Lower leg skin (tissue), 3 donors: ENCODE measurements around the gene STEAP1B.

ENCODE experiments used
- POLR2A ChIP-seq, 2 donors: fragments of 450-650 bp; IDR thresholded peaks; one replicate each; pipeline ENCODE4 v1.6.1; 2016 to 2017; ENCODE audit warnings: antibody characterized with exemption in 2 of 2, mild to moderate bottlenecking in 1 of 2, moderate library complexity in 1 of 2
- TF ChIP-seq, protein P1 (sequence below), 3 donors: fragments of 450-650 bp; IDR thresholded peaks; one replicate each; pipeline ENCODE4 v1.5.1; 2016; ENCODE audit warnings: antibody characterized with exemption in 3 of 3, mild to moderate bottlenecking in 3 of 3, moderate library complexity in 2 of 3

DNA sequence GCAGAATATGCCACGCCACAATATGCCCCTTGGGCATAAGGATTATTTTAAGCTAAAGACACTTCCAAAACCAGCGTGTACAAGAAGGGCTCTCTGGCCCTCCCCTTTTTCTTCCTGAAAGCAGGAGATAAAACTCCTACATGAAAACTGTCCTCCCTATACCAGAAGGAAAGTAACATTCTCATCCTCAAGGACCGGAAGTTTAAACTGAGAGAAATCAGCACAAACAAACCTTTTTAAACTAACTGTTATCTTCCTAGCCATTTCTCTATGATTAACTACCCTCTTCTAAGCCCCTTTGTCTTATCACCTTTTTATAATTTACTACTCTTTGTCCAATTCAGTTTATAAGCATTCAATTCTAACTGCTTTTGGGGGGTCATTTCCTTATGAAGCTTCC, 126.6 kb downstream of the STEAP1B start:
- TF ChIP-seq, protein P1, sequence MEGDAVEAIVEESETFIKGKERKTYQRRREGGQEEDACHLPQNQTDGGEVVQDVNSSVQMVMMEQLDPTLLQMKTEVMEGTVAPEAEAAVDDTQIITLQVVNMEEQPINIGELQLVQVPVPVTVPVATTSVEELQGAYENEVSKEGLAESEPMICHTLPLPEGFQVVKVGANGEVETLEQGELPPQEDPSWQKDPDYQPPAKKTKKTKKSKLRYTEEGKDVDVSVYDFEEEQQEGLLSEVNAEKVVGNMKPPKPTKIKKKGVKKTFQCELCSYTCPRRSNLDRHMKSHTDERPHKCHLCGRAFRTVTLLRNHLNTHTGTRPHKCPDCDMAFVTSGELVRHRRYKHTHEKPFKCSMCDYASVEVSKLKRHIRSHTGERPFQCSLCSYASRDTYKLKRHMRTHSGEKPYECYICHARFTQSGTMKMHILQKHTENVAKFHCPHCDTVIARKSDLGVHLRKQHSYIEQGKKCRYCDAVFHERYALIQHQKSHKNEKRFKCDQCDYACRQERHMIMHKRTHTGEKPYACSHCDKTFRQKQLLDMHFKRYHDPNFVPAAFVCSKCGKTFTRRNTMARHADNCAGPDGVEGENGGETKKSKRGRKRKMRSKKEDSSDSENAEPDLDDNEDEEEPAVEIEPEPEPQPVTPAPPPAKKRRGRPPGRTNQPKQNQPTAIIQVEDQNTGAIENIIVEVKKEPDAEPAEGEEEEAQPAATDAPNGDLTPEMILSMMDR (IDR thresholded peaks at IDR 0.05) = no peak
- TF ChIP-seq POLR2A (IDR thresholded peaks at IDR 0.05) = no peak
